ENCODE measurements around the gene PLEKHA4. TPM values are rescaled to one million over a fixed set of nuclear protein-coding genes. Genes with fewer than 3 reads are reported as not detected.

Gene PLEKHA4
- total and polyA plus RNA-seq, 12 donors: 18.5 to 70.6 (median 28.0) TPM

- Histone ChIP-seq H3K9me3 (no peaks in the 10 kb centered on the region), H3K36me3 (peaks cover 0 to 11% (median 0%) of the 10 kb centered on the region in 9 donors), H3K27me3 (no peaks in the 10 kb centered on the region), H3K4me1 (peaks cover 0 to 15% (median 6%) of the 10 kb centered on the region in 9 donors), H3K4me3 (no peak overlapping the region), H3K27ac (no peak overlapping the region)
- WGBS, 2 donors: 92 to 94% methylated on average over 41 to 44 of the region's 44 CpGs
- ATAC-seq (no peak), DNase-seq (no peak)
- intact Hi-C loops (cut with DNase I): loop anchor here in 5 of 10 donors (5.0 to 10.0 kb wide), 3 partner anchors 168 to 175 kb away; partner anchors contain the start of gene FTL (in 2 of the 5)
- TF ChIP-seq CTCF (IDR thresholded peaks at IDR 0.05): no peak
These were observed 68.8 kb downstream of the PLEKHA4 start for GRCh38 chr19:48799358-48800300.

- intact Hi-C loops (cut with DNase I): loop anchor here in 5 of 10 donors (5.0 to 10.0 kb wide), 3 partner anchors 168 to 176 kb away; partner anchors contain the start of gene FTL (in 2 of the 5)
- DNase-seq (no peak), ATAC-seq (no peak)
- no peaks in the 10 kb centered on the region for H3K9me3 ChIP-seq
- no peak for TF ChIP-seq CTCF (IDR thresholded peaks at IDR 0.05)
- no peaks in the 10 kb centered on the region for H3K27me3 ChIP-seq
- WGBS, 2 donors: 66 to 69% methylated on average over 6 of the region's 6 CpGs
- no peak overlapping the region for H3K27ac ChIP-seq
- peaks cover 0 to 18% (median 6%) of the 10 kb centered on the region in 9 donors for H3K4me1 ChIP-seq
- H3K4me3 ChIP-seq: no peak overlapping the region
- peaks cover 0 to 11% (median 0%) of the 10 kb centered on the region in 9 donors for H3K36me3 ChIP-seq
These were observed 69.5 kb downstream of the PLEKHA4 start for GRCh38 chr19:48798937-48799336.

- no peaks in the 10 kb centered on the region for H3K27me3 ChIP-seq
- peaks cover 0 to 18% (median 6%) of the 10 kb centered on the region in 9 donors for H3K4me1 ChIP-seq
- H3K36me3 ChIP-seq: peaks cover 0 to 11% (median 0%) of the 10 kb centered on the region in 9 donors
- H3K4me3 ChIP-seq: no peak overlapping the region
- DNase-seq (no peak), ATAC-seq (no peak)
- intact Hi-C loops (cut with DNase I): loop anchor here in 5 of 10 donors (5.0 to 10.0 kb wide), 3 partner anchors 170 to 178 kb away; partner anchors contain the start of gene FTL (in 2 of the 5)
- H3K27ac ChIP-seq: no peak overlapping the region
- 90% methylated on average over 7 of the region's 7 CpGs for WGBS, 2 donors
- TF ChIP-seq CTCF (IDR thresholded peaks at IDR 0.05): no peak
- no peaks in the 10 kb centered on the region for H3K9me3 ChIP-seq
These were observed 71.3 kb downstream of the PLEKHA4 start for GRCh38 chr19:48797103-48797502.

- no peaks in the 10 kb centered on the region for H3K27me3 ChIP-seq
- peak overlapping the region in 9 of 10 donors; percentile 54 to 88 (median 73) for H3K27ac ChIP-seq
- no peaks in the 10 kb centered on the region for H3K9me3 ChIP-seq
- ATAC-seq (no peak), DNase-seq (no peak)
- intact Hi-C loops (cut with DNase I): loop anchor here in 5 of 10 donors (5.0 to 10.0 kb wide), 3 partner anchors 171 to 178 kb away; partner anchors contain the start of gene FTL (in 2 of the 5)
- no peak for TF ChIP-seq CTCF (IDR thresholded peaks at IDR 0.05)
- 88 to 91% methylated on average over 20 of the region's 20 CpGs for WGBS, 2 donors
- H3K4me3 ChIP-seq: no peak overlapping the region
- peaks cover 0 to 18% (median 6%) of the 10 kb centered on the region in 9 donors for H3K4me1 ChIP-seq
- H3K36me3 ChIP-seq: peaks cover 0 to 11% (median 0%) of the 10 kb centered on the region in 9 donors
These were observed 71.9 kb downstream of the PLEKHA4 start for GRCh38 chr19:48796298-48797083.
